SJSA1 (cell line): Measurements from ENCODE around the gene NECTIN4. TPM values are rescaled to one million over a fixed set of nuclear protein-coding genes. Genes with fewer than 3 reads are reported as not detected.
"Not testable (repeated sequence)": the region's sequence is repeated elsewhere in the genome, so short reads cannot be mapped to it uniquely, and the experiment has no call there.

ENCODE experiments used
- DNase-seq, 2 experiments: peaks; one replicate each; pipeline ENCODE4 v3.0.0-alpha.2; 2015 to 2020; ENCODE audit warnings: low spot score in 2 of 2, low read depth in 1 of 2
- H3K27ac ChIP-seq: fragments of 250-450 bp; sonication (Bioruptor Pico); 2 replicates; pipeline ENCODE4 v1.5.1; 2020; ENCODE audit warnings: mild to moderate bottlenecking, moderate library complexity
- H3K27me3 ChIP-seq: fragments of 250-450 bp; sonication (Bioruptor Pico); replicated peaks from 2 replicates; pipeline ENCODE4 v1.5.1; 2020; ENCODE audit warnings: mild to moderate bottlenecking, moderate library complexity
- H3K36me3 ChIP-seq: fragments of 250-450 bp; sonication (Bioruptor Pico); 2 replicates; pipeline ENCODE4 v1.5.1; 2020; ENCODE audit warnings: mild to moderate bottlenecking
- H3K4me1 ChIP-seq: fragments of 250-450 bp; sonication (Bioruptor Pico); replicated peaks from 2 replicates; pipeline ENCODE4 v1.6.1; 2021; ENCODE audit warnings: mild to moderate bottlenecking
- H3K4me3 ChIP-seq: fragments of 250-450 bp; sonication (Bioruptor Pico); 2 replicates; pipeline ENCODE4 v1.5.1; 2020; ENCODE audit warnings: mild to moderate bottlenecking
- H3K9me3 ChIP-seq: fragments of 250-450 bp; sonication (Bioruptor Pico); replicated peaks from 2 replicates; pipeline ENCODE4 v1.5.1; 2020; ENCODE audit warnings: mild to moderate bottlenecking
- total RNA-seq: library from RNA; depleted of rRNA; stranded (reverse); fragments of >200 nt; shearing (Covaris generic); gene quantifications from 2 replicates; pipeline ENCODE4 v1.2.3, GENCODE V29; 2014

NECTIN4 gene
- total RNA-seq, 1 experiment from 2014 or later = 0.21 TPM

DNA sequence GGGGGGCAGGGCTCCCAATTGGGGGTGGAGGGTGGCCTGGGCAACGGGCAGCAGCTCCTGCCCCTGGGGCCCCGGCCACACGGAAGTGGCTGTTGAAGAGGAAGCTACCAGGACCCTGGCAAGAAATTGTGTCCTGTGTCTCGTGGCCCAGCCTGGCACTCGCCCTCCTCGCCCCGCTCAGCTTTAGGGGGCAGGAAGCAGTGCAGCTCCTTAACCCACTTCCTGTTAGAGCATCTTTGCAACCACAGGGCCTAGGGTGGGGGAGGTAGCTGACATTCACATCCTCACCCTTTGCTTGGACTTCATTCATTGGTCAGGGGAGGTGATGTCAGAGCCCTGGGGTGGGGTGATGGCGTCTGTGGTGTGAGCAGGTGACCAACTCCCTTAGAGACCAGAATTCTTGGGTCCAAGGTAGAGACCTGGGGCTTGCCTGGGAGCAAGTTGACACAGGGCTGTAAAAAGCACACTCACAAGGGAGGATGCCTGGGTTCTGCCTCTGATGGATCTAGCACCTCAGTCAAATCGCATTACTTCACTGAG is 19.6 kb downstream of the NECTIN4 start, which contains the start of gene ARHGAP30:
Gene ARHGAP30, minus strand, starts transcription at position 161 of the 540 bp plus-strand sequence. CDS start 267 bp downstream, outside the sequence.
- Histone ChIP-seq H3K9me3 (no peaks in the 10 kb centered on the region), H3K4me3 (no peak within 1 kb of the TSS), H3K36me3 (no peaks in the 10 kb centered on the region), H3K27ac (no peak within 1 kb of the TSS), H3K4me1 (no peaks in the 10 kb centered on the region; the same call in 1 of the 2 replicates), H3K27me3 (0 out of 2 replicates have a peak, but pooled peaks cover 2% of the 10 kb centered on the region)
- no peak for DNase-seq

DNA sequence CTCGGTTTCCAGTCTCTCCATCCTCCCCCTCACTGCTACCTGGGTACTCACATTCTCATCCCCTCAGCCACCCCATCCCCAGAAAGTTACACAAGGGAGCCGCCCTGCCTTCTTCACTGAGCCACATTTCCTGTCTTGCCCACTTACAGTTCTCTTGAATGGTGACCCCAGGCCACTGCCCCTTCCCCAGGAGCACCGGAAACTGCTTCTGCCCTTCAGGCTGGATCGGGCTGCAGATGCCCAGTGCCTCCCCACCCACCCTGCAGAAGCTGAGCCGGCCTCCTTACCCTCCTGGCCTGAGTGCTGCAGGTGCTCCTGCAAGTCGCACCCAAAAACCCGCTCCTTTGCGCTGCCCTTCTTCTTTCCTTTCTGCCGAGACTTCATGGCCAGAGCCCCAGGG is 20.1 kb downstream of the NECTIN4 start:
- H3K4me1 ChIP-seq = no peaks in the 10 kb centered on the region; the same call in 1 of the 2 replicates
- no peak for DNase-seq
- no peak overlapping the region for H3K4me3 ChIP-seq
- peaks cover 5% of the 10 kb centered on the region; the same call in 1 of the 2 replicates for H3K27me3 ChIP-seq
- H3K36me3 ChIP-seq = no peaks in the 10 kb centered on the region
- H3K9me3 ChIP-seq = no peaks in the 10 kb centered on the region
- no peak overlapping the region for H3K27ac ChIP-seq

DNA sequence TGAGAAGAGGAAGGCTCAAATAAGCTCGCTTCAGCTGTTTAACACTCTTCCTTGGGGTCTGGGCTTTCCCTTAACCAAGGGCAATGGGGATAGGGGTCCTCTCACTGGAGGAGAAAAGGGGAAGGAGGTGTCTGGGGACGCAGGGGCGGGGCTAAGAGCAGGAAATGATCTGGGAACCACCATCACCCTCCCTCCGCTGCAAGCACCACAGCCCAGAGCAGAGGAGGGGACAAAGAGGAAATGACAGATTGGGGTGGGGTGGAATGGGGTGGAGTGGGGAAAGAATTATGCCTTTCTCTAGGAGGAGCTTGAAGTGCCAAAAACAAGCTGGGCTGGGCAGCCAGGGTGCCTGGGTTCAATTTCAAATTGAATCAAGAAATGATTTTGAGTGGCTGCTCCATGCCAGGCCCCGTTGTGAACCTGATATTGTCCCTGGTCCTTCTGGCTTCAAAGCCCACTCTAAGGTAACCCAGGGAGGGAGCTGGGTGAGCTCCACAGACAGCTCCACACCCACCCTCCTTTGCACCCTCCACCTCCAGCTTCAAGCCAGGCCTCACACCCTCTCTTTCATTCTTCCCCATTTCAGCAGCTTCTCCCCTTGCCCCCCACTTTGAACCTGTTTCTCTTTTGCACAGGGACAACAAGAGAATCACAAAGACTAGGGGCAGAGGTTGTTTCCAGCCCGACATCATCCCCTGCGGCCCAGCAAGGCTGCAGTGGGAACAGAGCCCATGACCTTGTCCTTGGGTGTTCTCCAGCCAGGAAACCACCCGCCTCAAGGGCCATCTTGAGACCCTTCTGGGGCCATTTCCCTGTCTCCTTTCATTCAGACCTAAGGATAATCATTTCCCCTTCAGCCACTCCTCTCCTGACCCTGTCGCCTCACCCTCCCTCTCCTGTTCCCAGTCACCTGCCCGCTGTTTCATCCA is 20.8 kb downstream of the NECTIN4 start:
- Histone ChIP-seq H3K4me3 (no peak overlapping the region), H3K9me3 (no peaks in the 10 kb centered on the region), H3K27ac (no peak overlapping the region), H3K4me1 (no peaks in the 10 kb centered on the region; the same call in 1 of the 2 replicates), H3K27me3 (peaks cover 7% of the 10 kb centered on the region; the same call in 1 of the 2 replicates), H3K36me3 (no peaks in the 10 kb centered on the region)
- no peak for DNase-seq

DNA sequence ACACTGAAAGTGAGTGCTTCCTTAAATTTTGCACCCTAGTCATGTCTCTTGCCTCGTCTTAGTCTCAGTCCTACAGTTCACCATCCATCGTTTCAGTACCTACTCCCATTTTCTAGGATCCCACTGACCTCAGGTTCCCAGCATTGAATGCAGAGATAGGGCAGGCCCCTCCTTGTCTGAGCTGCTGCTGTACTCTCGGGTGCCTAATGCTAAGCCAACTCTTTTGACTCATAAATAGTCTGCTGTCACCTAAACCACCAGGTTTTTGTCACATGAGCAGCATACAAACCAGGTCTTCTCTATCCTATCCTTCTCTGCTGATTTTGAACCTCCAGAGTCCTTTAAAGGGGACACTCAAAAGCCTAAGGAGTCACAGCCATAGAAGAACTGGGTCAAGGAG is 22.7 kb downstream of the NECTIN4 start:
- Histone ChIP-seq H3K4me3 (no peak overlapping the region), H3K36me3 (no peaks in the 10 kb centered on the region), H3K9me3 (no peaks in the 10 kb centered on the region), H3K27ac (no peak overlapping the region), H3K27me3 (peaks cover 13% of the 10 kb centered on the region), H3K4me1 (no peaks in the 10 kb centered on the region; the same call in 1 of the 2 replicates)
- DNase-seq = no peak

DNA sequence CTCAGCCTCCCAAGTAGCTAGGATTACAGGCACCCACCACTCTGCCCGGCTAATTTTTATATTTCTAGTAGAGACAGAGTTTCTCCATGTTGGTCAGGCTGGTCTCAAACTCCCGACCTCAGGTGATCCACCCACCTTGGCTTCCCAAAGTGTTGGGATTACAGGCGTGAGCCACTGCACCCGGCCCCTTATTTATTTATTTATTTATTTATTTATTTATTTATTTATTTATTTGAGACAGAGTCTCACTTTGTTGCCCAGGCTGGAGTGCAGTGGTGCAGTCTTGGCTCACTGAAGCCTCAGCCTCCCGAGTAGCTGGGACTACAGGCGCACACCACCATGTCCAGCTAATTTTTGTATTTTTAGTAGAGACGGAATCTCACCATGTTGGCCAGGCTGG is 23.7 kb downstream of the NECTIN4 start:
- H3K4me3 ChIP-seq, H3K9me3 ChIP-seq, H3K4me1 ChIP-seq, H3K36me3 ChIP-seq, H3K27ac ChIP-seq, DNase-seq: not testable (repeated sequence)
- H3K27me3 ChIP-seq = peaks cover 13% of the 10 kb centered on the region

DNA sequence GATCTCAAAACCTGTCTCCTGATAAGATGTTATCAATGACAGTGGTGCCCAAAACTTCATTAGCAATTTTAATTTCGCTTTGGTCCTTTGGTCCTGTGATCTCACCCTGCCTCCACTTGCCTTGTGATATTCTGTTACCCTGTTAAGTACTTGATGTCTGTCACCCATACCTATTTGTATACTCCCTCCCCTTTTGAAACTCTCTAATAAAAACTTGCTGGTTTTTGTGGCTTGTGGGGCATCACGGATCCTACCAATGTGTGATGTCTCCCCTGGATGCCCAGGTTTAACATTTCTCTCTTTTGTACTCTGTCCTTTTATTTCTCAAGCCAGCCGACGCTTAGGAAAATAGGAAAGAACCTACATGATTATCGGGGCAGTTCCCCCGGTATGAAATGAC is 25.4 kb downstream of the NECTIN4 start:
- H3K4me3 ChIP-seq, H3K4me1 ChIP-seq, H3K9me3 ChIP-seq, H3K27ac ChIP-seq, H3K36me3 ChIP-seq, DNase-seq: not testable (repeated sequence)
- H3K27me3 ChIP-seq = peaks cover 13% of the 10 kb centered on the region

DNA sequence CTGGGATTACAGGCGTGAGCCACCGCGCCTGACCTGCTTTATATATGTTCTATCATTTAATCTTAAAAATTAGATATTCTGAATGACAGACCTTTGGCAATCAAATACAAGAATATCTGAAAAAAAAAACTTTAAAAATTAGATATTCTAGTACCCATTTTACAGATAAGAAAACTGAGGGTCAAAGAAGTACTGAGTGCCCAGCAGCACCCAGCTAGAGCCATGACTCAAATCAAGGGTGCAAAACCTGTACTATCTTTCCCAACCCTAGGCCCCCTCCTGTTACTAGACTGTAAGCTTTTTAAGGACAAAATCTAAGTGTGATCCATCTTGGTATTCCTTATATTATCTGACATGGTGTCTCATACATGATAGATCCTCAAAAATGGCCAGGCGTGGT is 27.9 kb downstream of the NECTIN4 start:
- no peak for DNase-seq
- no peak overlapping the region for H3K4me3 ChIP-seq
- H3K9me3 ChIP-seq = no peaks in the 10 kb centered on the region
- peaks cover 13% of the 10 kb centered on the region for H3K27me3 ChIP-seq
- H3K36me3 ChIP-seq = no peaks in the 10 kb centered on the region
- no peak overlapping the region for H3K27ac ChIP-seq
- no peaks in the 10 kb centered on the region for H3K4me1 ChIP-seq

DNA sequence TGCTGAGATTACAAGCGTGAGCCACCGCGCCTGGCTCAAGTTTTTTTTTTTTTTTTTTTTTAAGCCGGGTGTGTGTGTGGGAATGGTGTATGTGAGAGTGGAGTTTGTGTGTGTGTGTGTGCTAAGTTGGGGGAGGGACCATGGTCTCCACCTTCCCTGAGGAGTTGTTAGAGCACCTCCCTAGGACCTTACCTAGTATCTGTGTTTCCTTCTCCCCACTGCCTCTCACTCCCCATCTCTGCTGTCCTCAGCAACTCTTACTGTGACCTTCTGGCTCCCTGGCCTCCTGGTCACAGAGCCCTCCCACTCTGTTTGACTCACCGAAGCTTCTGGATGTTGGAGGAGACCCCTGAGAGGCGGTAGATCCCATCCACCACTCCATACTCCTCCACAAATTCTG is 30.1 kb downstream of the NECTIN4 start:
- Histone ChIP-seq H3K4me1 (no peaks in the 10 kb centered on the region), H3K27me3 (peaks cover 9% of the 10 kb centered on the region), H3K9me3 (no peaks in the 10 kb centered on the region), H3K36me3 (no peaks in the 10 kb centered on the region), H3K27ac (no peak overlapping the region), H3K4me3 (no peak overlapping the region)
- DNase-seq = no peak

DNA sequence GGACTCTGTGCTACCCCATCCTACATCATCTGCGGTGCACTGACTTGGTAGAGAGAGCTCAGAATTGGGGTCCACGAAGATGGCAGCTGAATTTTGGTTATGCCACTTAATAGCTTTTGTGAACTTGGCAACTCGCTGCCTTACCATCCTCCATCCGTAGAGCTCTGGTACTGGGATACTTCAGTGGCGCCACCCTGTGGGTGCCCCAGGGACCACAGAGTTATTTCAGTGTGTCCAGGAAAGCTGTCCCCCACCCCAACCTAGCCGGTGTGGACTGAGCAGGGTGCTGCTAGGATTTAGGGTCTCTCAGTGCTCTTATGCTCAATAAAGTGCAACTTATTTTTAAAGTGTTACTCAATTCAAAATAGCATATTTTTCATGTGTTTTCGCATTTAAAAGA is 34.6 kb downstream of the NECTIN4 start:
- H3K4me1 ChIP-seq = no peaks in the 10 kb centered on the region
- no peaks in the 10 kb centered on the region for H3K36me3 ChIP-seq
- no peak overlapping the region for H3K4me3 ChIP-seq
- no peaks in the 10 kb centered on the region for H3K27me3 ChIP-seq
- H3K27ac ChIP-seq = no peak overlapping the region
- H3K9me3 ChIP-seq = no peaks in the 10 kb centered on the region
- no peak for DNase-seq

DNA sequence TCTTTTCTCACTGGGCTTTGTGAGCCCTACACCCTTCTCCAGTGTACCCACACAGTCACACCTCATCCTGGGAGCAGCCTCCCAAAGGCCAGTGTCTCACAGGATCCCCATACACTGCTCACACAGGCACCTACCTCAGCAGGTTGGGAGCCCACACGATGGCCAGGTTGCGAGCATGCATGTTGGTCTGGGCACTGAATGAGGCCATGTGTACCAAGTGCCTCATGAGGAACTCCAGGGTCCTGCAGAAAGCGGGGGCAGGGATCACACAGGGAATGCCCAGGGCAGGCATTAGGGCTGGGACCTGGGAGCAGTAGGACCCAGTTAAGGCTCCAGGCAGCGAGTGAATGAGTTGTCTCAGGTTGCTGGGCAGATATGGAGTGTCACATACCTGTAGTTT is 35.1 kb downstream of the NECTIN4 start:
- H3K27me3 ChIP-seq = no peaks in the 10 kb centered on the region
- H3K4me3 ChIP-seq = no peak overlapping the region
- H3K4me1 ChIP-seq = no peaks in the 10 kb centered on the region
- no peak for DNase-seq
- no peaks in the 10 kb centered on the region for H3K9me3 ChIP-seq
- no peak overlapping the region for H3K27ac ChIP-seq
- no peaks in the 10 kb centered on the region for H3K36me3 ChIP-seq

DNA sequence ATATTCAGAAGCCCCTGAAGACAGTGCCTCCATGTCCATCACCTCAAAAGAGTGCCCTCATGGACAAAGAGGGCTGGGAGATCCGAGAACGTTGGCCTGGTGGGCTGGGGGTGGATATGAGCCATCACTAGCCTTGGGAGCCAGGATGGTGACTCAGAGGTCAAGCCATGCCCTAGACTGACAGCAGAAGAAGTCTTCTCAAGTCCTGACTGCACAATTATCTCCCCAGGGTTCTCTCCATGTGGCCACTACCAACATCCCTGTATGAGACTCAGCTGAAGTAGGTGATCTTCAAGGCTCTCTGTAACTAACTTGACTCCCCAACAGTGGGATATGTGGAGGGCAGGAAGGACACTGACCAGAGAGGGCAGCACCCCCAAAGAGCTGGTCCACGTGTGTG is 36.5 kb downstream of the NECTIN4 start:
- Histone ChIP-seq H3K27ac (no peak overlapping the region), H3K27me3 (no peaks in the 10 kb centered on the region), H3K4me3 (no peak overlapping the region), H3K4me1 (no peaks in the 10 kb centered on the region), H3K36me3 (no peaks in the 10 kb centered on the region), H3K9me3 (no peaks in the 10 kb centered on the region)
- DNase-seq = no peak

DNA sequence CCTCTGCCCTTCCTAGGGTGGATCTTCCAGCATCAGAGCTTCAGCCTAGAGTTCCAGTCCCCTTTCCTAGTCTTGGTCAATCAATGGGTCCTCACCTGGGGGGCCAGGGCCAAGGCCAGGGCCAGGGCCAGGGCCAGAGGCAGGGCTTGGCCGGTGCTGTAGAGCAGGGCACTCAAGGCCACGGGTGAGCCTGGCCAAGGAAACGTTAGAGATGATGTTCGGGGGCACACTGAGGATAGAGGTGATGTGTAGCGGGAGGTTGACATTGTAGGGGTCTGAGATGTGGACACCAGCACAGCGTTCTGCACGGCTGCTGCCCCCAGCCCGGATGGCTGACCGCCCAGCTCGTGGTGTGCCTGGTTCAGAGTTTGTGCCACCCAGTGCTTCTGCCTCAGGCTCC is 38.1 kb downstream of the NECTIN4 start:
- Histone ChIP-seq H3K4me1 (no peaks in the 10 kb centered on the region; the same call in 1 of the 2 replicates), H3K4me3 (no peak overlapping the region), H3K9me3 (no peaks in the 10 kb centered on the region), H3K27ac (no peak overlapping the region), H3K36me3 (no peaks in the 10 kb centered on the region), H3K27me3 (no peaks in the 10 kb centered on the region)
- DNase-seq = no peak

DNA sequence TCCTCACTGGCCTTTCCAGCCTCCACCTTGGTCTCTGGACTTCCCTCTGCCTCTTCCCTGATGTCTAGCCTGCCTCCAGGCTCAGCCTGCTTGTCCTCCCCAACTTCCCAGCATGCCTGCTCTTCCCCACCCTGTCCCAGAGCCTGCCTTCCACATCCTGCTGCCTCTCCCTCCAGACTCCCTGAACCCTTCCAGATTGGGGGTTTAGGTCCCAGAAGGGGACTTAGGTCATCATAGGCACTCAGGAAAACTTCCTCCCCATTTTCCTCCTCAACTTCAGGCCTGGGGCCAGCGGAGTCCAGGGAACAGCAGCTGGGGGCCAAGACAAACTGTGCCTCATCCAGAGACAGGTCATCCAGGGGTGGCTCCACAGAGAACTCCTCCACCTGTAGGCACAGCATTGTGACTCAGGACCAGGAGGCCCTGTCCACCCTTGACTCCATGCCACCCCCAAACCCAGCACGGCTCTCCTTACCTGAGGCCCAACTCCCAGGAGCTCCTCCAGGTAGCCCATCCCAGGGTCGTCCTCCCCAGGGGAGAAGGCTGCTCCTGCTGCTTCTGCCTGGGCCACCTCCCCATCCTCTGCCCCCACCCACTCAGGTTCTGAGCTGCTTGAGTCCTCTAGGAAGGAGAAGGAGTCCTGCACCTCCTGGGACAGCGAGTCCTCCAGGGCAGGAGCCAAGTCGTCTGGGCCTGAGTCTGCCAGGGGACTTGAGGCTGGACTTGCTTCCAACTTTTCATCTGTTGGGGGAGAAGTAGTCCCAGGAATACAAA is 40.2 kb downstream of the NECTIN4 start:
- no peak for DNase-seq

More for the DNA sequence above, 40.2 kb downstream of the NECTIN4 start:
- Histone ChIP-seq H3K27ac (no peak overlapping the region), H3K4me1 (peaks cover 4% of the 10 kb centered on the region), H3K36me3 (peaks cover 6% of the 10 kb centered on the region), H3K27me3 (no peaks in the 10 kb centered on the region), H3K9me3 (no peaks in the 10 kb centered on the region), H3K4me3 (no peak overlapping the region)
